HepG2 (cell line): ENCODE data around the gene CAMTA1. TPM values are rescaled to one million over a fixed set of nuclear protein-coding genes. Genes with fewer than 3 reads are reported as not detected.

Source experiments
- IKZF5 ChIP-seq: IDR thresholded peaks from 2 replicates; pipeline ENCODE4 v1.6.1; 2018; ENCODE audit warnings: missing genetic modification reagents, mild to moderate bottlenecking, missing compliant biosample characterization
- NCOA1 ChIP-seq: sonication (generic); formaldehyde crosslinking; IDR thresholded peaks from 2 replicates; pipeline ENCODE4 v1.9.0; 2021; ENCODE audit warnings: missing genetic modification reagents
- ZBTB20 ChIP-seq: sonication (generic); formaldehyde crosslinking; IDR thresholded peaks from 2 replicates; pipeline ENCODE4 v1.8.1; 2023; ENCODE audit warnings: missing genetic modification reagents, low read depth, mild to moderate bottlenecking, borderline replicate concordance
- polyA plus RNA-seq, 8 experiments: library from polyadenylated mRNA; depleted of rRNA in 3 of 8; stranded (reverse) in 7 of 8; unstranded in 1 of 8; fragments of >200 nt; fragmentation: Illumina TruSeq in 4 of 8; extraction: Trizol in 4 of 8; gene quantifications; 2 replicates each; pipeline versions ENCODE4 v1.2.1 to v1.2.3, GENCODE V29; 2011 to 2016; ENCODE audit warnings: low read depth in 4 of 8, missing spikeins in 1 of 8, mixed read lengths in 1 of 8; ENCODE audit not compliant: insufficient read depth in 1 of 8
- total RNA-seq, 5 experiments: library from RNA; depleted of rRNA; stranded (reverse); fragments of >200 nt; fragmentation: Illumina TruSeq; extraction: Trizol; gene quantifications; 2 replicates each; pipeline ENCODE4 v1.2.3, GENCODE V29; 2016; ENCODE audit warnings: low read depth in 1 of 5
- TF ChIP-seq, protein P1 (sequence below): sonication (generic); formaldehyde crosslinking; IDR thresholded peaks from 2 replicates; pipeline ENCODE4 v1.5.0; 2020; ENCODE audit warnings: mild to moderate bottlenecking, missing genetic modification reagents, borderline replicate concordance
- TF ChIP-seq, protein P2 (sequence below): IDR thresholded peaks from 2 replicates; pipeline ENCODE4 v1.6.1; 2016; ENCODE audit warnings: low read depth, borderline replicate concordance
- TF ChIP-seq, protein P3 (sequence below): sonication (generic); formaldehyde crosslinking; IDR thresholded peaks from 2 replicates; pipeline ENCODE4 v1.9.0; 2022; ENCODE audit warnings: low read depth, missing genetic modification reagents

CAMTA1 gene
- total and polyA plus RNA-seq, 2 of the 13 experiments (the other 11 are each of a cell fraction or from before 2014, with no cell fraction given): 25.0 to 36.4 TPM

DNA sequence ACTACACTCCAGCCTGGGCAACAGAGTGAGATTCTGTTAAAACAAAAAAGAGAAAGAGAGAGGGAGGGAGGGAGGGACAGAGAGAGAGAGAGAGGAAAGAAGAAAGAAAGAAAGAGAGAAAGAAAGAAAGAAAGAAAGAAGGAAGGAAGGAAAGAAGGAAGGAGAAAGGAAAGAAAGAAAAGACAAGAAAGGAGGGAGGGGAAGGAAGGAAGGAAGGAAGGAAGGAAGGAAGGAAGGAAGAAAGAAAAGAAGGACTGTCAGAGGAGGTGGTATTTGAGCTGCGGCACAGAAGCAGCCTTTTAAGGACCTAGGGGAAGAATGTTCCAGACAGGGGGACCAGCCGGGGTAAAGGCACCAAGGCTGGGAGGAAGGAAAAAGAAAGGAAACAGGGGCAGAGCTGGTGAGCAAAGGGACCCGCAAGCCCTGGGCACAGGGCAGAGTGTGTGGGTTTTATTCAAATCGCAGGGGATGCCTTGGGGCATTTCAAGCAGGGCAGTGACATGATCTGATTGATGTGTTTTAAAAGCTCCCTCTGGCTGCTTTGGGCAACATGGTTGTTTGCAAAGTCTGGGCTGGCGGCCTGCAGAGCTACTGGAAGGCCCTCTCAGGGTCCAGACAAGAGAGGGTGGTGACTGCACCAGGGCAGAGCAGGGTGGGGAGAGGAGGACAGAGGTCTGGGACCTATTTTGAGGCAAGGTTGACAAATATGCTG is 808.9 kb downstream of the CAMTA1 start (continued):
- TF ChIP-seq, protein P1, sequence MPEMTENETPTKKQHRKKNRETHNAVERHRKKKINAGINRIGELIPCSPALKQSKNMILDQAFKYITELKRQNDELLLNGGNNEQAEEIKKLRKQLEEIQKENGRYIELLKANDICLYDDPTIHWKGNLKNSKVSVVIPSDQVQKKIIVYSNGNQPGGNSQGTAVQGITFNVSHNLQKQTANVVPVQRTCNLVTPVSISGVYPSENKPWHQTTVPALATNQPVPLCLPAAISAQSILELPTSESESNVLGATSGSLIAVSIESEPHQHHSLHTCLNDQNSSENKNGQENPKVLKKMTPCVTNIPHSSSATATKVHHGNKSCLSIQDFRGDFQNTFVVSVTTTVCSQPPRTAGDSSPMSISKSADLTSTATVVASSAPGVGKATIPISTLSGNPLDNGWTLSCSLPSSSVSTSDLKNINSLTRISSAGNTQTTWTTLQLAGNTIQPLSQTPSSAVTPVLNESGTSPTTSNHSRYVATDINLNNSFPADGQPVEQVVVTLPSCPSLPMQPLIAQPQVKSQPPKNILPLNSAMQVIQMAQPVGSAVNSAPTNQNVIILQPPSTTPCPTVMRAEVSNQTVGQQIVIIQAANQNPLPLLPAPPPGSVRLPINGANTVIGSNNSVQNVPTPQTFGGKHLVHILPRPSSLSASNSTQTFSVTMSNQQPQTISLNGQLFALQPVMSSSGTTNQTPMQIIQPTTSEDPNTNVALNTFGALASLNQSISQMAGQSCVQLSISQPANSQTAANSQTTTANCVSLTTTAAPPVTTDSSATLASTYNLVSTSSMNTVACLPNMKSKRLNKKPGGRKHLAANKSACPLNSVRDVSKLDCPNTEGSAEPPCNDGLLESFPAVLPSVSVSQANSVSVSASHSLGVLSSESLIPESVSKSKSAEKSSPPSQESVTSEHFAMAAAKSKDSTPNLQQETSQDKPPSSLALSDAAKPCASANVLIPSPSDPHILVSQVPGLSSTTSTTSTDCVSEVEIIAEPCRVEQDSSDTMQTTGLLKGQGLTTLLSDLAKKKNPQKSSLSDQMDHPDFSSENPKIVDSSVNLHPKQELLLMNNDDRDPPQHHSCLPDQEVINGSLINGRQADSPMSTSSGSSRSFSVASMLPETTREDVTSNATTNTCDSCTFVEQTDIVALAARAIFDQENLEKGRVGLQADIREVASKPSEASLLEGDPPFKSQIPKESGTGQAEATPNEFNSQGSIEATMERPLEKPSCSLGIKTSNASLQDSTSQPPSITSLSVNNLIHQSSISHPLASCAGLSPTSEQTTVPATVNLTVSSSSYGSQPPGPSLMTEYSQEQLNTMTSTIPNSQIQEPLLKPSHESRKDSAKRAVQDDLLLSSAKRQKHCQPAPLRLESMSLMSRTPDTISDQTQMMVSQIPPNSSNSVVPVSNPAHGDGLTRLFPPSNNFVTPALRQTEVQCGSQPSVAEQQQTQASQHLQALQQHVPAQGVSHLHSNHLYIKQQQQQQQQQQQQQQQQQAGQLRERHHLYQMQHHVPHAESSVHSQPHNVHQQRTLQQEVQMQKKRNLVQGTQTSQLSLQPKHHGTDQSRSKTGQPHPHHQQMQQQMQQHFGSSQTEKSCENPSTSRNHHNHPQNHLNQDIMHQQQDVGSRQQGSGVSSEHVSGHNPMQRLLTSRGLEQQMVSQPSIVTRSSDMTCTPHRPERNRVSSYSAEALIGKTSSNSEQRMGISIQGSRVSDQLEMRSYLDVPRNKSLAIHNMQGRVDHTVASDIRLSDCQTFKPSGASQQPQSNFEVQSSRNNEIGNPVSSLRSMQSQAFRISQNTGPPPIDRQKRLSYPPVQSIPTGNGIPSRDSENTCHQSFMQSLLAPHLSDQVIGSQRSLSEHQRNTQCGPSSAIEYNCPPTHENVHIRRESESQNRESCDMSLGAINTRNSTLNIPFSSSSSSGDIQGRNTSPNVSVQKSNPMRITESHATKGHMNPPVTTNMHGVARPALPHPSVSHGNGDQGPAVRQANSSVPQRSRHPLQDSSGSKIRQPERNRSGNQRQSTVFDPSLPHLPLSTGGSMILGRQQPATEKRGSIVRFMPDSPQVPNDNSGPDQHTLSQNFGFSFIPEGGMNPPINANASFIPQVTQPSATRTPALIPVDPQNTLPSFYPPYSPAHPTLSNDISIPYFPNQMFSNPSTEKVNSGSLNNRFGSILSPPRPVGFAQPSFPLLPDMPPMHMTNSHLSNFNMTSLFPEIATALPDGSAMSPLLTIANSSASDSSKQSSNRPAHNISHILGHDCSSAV (CRISPR knock-in tag): no peak
- no peak for TF ChIP-seq NCOA1 (CRISPR knock-in tag)
- TF ChIP-seq, protein P2, sequence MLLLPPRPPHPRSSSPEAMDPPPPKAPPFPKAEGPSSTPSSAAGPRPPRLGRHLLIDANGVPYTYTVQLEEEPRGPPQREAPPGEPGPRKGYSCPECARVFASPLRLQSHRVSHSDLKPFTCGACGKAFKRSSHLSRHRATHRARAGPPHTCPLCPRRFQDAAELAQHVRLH (CRISPR knock-in tag): no peak
- TF ChIP-seq, protein P3, sequence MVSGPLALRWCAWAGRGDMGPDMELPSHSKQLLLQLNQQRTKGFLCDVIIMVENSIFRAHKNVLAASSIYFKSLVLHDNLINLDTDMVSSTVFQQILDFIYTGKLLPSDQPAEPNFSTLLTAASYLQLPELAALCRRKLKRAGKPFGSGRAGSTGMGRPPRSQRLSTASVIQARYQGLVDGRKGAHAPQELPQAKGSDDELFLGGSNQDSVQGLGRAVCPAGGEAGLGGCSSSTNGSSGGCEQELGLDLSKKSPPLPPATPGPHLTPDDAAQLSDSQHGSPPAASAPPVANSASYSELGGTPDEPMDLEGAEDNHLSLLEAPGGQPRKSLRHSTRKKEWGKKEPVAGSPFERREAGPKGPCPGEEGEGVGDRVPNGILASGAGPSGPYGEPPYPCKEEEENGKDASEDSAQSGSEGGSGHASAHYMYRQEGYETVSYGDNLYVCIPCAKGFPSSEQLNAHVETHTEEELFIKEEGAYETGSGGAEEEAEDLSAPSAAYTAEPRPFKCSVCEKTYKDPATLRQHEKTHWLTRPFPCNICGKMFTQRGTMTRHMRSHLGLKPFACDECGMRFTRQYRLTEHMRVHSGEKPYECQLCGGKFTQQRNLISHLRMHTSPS: no peak
- no peak for TF ChIP-seq IKZF5 (CRISPR knock-in tag)
- no peak for TF ChIP-seq ZBTB20 (CRISPR knock-in tag)
